ENCODE measurements around the gene VOPP1.

Gene VOPP1

DNA sequence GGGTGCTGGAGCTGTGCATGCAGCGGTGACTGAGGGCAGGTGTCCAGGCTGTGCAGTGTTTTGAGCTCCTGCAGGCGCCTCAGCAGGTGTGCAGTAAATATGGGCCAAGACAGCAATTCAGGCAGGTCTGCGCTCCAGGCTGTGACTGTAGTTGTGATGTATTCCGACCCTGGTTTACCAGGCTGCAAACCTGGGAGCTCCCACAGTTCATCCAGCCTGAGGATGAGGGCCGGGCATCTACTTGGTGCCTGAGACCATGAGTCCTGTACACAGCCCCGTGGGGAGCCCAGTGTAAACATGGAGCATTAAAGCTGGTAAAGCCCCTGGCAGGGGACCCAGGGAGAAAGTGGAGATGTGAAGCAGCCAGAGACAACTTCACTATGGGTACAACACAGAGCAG is 82.8 kb downstream of the VOPP1 start:
- Histone ChIP-seq H3K4me1 (ENCODE audit: control insufficient read depth, insufficient read depth, low read length) (no peaks in the 10 kb centered on the region; the same call in 1 of the 2 replicates), H3K27me3 (ENCODE audit: control insufficient read depth, insufficient read depth, low read length) (no peaks in the 10 kb centered on the region), H3K4me3 (ENCODE audit: low read length) (no peak overlapping the region), H3K36me3 (ENCODE audit: control insufficient read depth, insufficient read depth, low read length) (peaks cover 12% of the 10 kb centered on the region), H3K9me3 (ENCODE audit: control insufficient read depth, insufficient read depth, low read length) (no peaks in the 10 kb centered on the region), H3K27ac (ENCODE audit: low read length) (no peak overlapping the region)
- WGBS (ENCODE audit: insufficient coverage, insufficient read length) = no CpG with 5 or more reads among the region's 6 CpGs
- DNase-seq (ENCODE audit: low read depth, low spot score) = no peak

DNA sequence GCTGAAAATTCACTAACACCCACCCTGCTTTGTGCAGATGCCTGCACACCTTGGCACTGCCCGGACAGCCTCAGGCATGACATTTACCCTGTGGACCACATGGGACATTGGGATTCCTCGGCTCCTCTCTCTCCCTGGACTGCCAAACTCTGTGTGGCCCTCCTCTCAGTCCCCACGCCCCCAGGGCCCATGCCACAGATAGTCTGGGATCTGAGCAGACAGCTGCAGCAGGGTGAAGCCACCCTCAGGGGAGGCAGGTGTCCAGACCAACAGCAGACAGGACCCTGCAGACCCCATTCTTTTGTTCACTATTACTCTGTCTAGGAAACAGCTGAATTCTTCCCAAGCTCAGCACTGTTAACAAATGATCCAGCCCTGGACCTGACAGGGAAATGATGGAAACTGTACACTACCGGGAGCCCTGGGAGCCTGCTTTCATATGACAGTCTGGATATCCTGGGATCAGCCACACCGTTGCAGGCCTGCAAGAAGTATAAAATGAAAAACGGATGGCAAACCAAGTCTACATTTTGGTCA is 83.4 kb downstream of the VOPP1 start:
- no peaks in the 10 kb centered on the region for H3K27me3 ChIP-seq (ENCODE audit: control insufficient read depth, insufficient read depth, low read length)
- no peaks in the 10 kb centered on the region; the same call in 1 of the 2 replicates for H3K4me1 ChIP-seq (ENCODE audit: control insufficient read depth, insufficient read depth, low read length)
- no peak overlapping the region for H3K27ac ChIP-seq (ENCODE audit: low read length)
- no peak overlapping the region for H3K4me3 ChIP-seq (ENCODE audit: low read length)
- H3K36me3 ChIP-seq (ENCODE audit: control insufficient read depth, insufficient read depth, low read length) = peaks cover 12% of the 10 kb centered on the region
- no peak for DNase-seq (ENCODE audit: low read depth, low spot score)
- WGBS (ENCODE audit: insufficient coverage, insufficient read length) = no CpG with 5 or more reads among the region's 6 CpGs
- no peaks in the 10 kb centered on the region for H3K9me3 ChIP-seq (ENCODE audit: control insufficient read depth, insufficient read depth, low read length)

DNA sequence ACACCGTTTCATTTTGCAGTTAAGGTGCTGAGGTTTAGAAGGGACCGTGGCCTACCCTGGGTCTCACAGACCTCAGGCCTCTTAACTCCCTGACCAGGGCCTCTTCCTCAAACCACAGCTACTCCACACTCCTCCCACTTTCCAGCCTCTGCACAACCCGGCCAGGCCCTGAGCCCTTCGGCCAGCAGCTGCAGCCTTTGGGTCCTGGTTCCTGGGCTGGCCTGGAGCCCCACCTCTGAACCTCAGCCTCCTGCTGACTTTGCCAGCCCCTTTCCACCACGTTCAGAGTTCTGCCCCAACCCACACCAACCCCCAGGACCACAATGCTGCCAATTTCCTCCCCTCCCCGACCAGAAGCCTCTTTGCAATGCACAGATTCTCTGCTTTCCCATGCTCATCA is 84.1 kb downstream of the VOPP1 start:
- no CpG with 5 or more reads among the region's 6 CpGs for WGBS (ENCODE audit: insufficient coverage, insufficient read length)
- H3K4me1 ChIP-seq (ENCODE audit: control insufficient read depth, insufficient read depth, low read length) = no peaks in the 10 kb centered on the region; the same call in 1 of the 2 replicates
- DNase-seq (ENCODE audit: low read depth, low spot score) = no peak
- H3K4me3 ChIP-seq (ENCODE audit: low read length) = no peak overlapping the region
- no peak overlapping the region for H3K27ac ChIP-seq (ENCODE audit: low read length)
- no peaks in the 10 kb centered on the region for H3K27me3 ChIP-seq (ENCODE audit: control insufficient read depth, insufficient read depth, low read length)
- peaks cover 12% of the 10 kb centered on the region for H3K36me3 ChIP-seq (ENCODE audit: control insufficient read depth, insufficient read depth, low read length)
- H3K9me3 ChIP-seq (ENCODE audit: control insufficient read depth, insufficient read depth, low read length) = no peaks in the 10 kb centered on the region

DNA sequence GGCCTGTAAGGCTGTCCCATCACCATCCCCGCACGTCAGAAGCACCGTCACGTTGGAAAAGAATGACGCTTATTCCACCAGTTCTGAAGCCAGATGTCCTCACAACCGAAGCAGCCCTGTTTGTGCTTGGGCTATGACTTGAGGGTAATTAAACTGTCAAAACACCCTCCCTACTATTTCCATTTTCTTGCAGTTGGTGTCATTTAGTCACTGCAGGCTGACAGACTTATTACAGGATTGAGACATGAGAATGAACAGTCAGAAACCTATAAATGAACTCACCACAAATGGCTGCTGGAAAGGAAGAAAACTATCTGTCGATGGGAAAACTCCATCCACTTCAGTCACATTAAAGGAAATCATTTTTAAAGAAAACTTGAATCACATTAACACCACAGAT is 85.3 kb downstream of the VOPP1 start:
- DNase-seq (ENCODE audit: low read depth, low spot score) = no peak
- no peaks in the 10 kb centered on the region; the same call in 1 of the 2 replicates for H3K4me1 ChIP-seq (ENCODE audit: control insufficient read depth, insufficient read depth, low read length)
- H3K27ac ChIP-seq (ENCODE audit: low read length) = no peak overlapping the region
- WGBS (ENCODE audit: insufficient coverage, insufficient read length) = no CpG with 5 or more reads among the region's 7 CpGs
- no peaks in the 10 kb centered on the region for H3K27me3 ChIP-seq (ENCODE audit: control insufficient read depth, insufficient read depth, low read length)
- no peak overlapping the region for H3K4me3 ChIP-seq (ENCODE audit: low read length)
- no peaks in the 10 kb centered on the region for H3K9me3 ChIP-seq (ENCODE audit: control insufficient read depth, insufficient read depth, low read length)
- peaks cover 12% of the 10 kb centered on the region for H3K36me3 ChIP-seq (ENCODE audit: control insufficient read depth, insufficient read depth, low read length)

DNA sequence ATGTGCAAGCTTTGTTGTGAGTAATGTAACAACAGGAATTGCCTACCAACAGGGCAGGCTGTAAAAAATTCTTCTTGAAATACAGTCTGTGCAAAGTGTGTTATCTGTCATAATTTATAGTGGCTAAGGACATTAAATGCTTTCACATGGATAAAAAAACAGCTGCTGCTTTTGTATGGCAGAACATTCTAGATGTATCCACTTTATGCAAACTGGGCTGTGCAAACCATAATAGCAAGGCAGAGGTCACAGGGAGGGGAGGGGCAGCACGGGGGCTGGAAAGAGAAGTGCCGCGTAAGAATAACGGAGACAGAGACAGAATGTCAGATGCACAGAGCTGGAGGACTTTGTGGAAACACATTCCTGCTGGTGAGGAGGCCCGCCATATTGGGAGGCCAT is 86.1 kb downstream of the VOPP1 start:
- Histone ChIP-seq H3K27ac (ENCODE audit: low read length) (no peak overlapping the region), H3K4me3 (ENCODE audit: low read length) (no peak overlapping the region), H3K27me3 (ENCODE audit: control insufficient read depth, insufficient read depth, low read length) (no peaks in the 10 kb centered on the region), H3K4me1 (ENCODE audit: control insufficient read depth, insufficient read depth, low read length) (no peaks in the 10 kb centered on the region; the same call in 1 of the 2 replicates), H3K36me3 (ENCODE audit: control insufficient read depth, insufficient read depth, low read length) (peaks cover 9% of the 10 kb centered on the region), H3K9me3 (ENCODE audit: control insufficient read depth, insufficient read depth, low read length) (no peaks in the 10 kb centered on the region)
- DNase-seq (ENCODE audit: low read depth, low spot score) = no peak
- no CpG with 5 or more reads among the region's 5 CpGs for WGBS (ENCODE audit: insufficient coverage, insufficient read length)

DNA sequence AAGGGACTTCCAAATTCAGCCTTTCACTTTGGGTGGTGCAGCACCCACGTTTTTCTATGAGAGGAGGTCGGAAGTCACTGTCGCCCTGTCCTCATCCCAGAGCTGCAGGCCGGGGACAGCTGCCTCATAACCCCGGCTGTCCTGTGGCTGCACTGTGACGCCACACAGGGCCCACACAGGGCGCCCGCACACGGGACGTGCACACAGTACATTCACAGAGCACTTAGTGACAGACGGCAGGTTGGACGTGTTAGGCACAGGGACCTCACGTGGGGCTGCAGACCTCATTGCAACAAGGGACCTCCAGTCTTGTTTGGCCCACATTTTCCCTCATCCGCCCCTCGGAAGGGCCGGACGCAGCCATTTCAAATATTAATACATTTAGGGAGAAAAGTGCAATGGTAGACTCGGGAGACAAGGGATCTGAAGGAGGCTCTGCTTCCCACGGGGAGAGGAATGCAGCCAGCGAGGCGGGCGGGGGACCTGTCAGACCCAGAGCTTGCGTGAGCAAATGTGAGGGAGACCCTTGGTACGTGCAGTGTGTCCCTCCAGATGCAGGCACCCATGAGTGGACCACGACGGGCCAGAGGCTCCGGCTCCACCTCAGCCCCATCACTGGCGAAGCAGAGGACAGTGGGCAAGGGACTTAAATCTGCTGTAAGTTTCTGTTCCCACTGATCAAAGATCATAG is 86.7 kb downstream of the VOPP1 start:
- Histone ChIP-seq H3K27me3 (ENCODE audit: control insufficient read depth, insufficient read depth, low read length) (no peaks in the 10 kb centered on the region), H3K27ac (ENCODE audit: low read length) (no peak overlapping the region), H3K4me3 (ENCODE audit: low read length) (no peak overlapping the region), H3K4me1 (ENCODE audit: control insufficient read depth, insufficient read depth, low read length) (no peaks in the 10 kb centered on the region; the same call in 1 of the 2 replicates), H3K36me3 (ENCODE audit: control insufficient read depth, insufficient read depth, low read length) (peaks cover 9% of the 10 kb centered on the region), H3K9me3 (ENCODE audit: control insufficient read depth, insufficient read depth, low read length) (no peaks in the 10 kb centered on the region)
- no peak for DNase-seq (ENCODE audit: low read depth, low spot score)
- WGBS (ENCODE audit: insufficient coverage, insufficient read length) = no CpG with 5 or more reads among the region's 28 CpGs

DNA sequence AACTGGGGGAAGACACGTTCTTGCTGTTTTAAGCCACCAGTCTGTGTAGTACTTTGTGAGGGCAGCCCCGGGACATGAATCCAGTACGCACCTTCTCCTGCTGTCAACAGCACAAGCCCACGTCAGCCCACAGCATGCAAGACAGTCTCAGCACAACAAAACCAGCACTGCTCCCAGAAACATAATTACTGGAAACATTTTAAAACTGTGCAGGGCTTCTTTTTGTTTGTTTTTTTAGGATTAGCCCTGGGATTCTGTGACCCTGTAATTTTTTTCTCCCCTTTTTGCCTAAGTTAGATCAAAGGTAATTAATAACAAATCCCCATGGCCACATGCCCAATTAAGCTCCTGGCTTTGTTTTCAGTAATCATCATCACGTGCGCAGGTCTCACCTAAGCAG is 87.5 kb downstream of the VOPP1 start:
- Histone ChIP-seq H3K4me1 (ENCODE audit: control insufficient read depth, insufficient read depth, low read length) (no peaks in the 10 kb centered on the region; the same call in 1 of the 2 replicates), H3K27me3 (ENCODE audit: control insufficient read depth, insufficient read depth, low read length) (no peaks in the 10 kb centered on the region), H3K9me3 (ENCODE audit: control insufficient read depth, insufficient read depth, low read length) (no peaks in the 10 kb centered on the region), H3K4me3 (ENCODE audit: low read length) (no peak overlapping the region), H3K27ac (ENCODE audit: low read length) (no peak overlapping the region), H3K36me3 (ENCODE audit: control insufficient read depth, insufficient read depth, low read length) (peaks cover 5% of the 10 kb centered on the region)
- no CpG with 5 or more reads among the region's 6 CpGs for WGBS (ENCODE audit: insufficient coverage, insufficient read length)
- DNase-seq (ENCODE audit: low read depth, low spot score) = no peak

DNA sequence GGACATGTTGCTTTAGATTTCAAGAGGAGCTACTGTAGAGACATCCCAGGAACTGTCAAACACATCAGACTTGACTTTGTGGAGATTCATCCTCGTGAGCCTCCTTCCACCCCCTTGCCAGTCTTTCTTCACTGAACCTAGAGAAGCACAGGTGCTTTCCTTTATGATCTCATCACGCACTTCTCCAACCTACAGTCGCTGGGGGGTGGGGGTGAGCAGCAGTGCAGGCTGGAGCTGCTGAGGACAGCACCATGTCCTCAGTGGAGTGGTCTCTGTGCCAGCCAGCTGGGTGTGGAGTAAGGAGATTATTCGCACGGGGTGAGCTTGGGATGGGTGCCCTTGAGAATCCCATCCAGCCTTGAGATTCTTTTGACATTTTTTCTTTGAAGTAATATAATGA is 88.1 kb downstream of the VOPP1 start:
- Histone ChIP-seq H3K9me3 (ENCODE audit: control insufficient read depth, insufficient read depth, low read length) (no peaks in the 10 kb centered on the region), H3K4me3 (ENCODE audit: low read length) (no peak overlapping the region), H3K27me3 (ENCODE audit: control insufficient read depth, insufficient read depth, low read length) (no peaks in the 10 kb centered on the region), H3K36me3 (ENCODE audit: control insufficient read depth, insufficient read depth, low read length) (peaks cover under 1% of the 10 kb centered on the region; the same call in 1 of the 2 replicates), H3K27ac (ENCODE audit: low read length) (no peak overlapping the region), H3K4me1 (ENCODE audit: control insufficient read depth, insufficient read depth, low read length) (no peaks in the 10 kb centered on the region; the same call in 1 of the 2 replicates)
- DNase-seq (ENCODE audit: low read depth, low spot score) = no peak
- no CpG with 5 or more reads among the region's 5 CpGs for WGBS (ENCODE audit: insufficient coverage, insufficient read length)

DNA sequence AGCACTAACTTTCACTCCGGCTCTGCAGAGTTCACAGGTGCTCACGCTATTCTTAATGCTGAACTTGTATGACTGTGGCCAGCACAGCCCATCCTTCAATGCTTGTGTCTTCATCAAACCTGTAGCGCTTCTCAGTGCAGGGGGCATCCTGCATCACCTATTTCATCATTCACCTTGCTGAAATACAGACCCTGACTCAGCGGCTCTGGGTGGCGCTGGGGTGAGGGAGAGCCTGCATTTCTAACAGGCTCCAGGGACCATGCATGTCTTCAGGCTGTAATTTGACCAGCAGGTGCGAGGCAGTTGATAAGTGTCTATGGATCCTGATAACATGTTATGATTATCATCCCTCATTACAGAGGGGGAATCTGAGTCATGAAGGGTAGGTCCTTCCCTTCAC is 89.3 kb downstream of the VOPP1 start:
- Histone ChIP-seq H3K9me3 (ENCODE audit: control insufficient read depth, insufficient read depth, low read length) (no peaks in the 10 kb centered on the region), H3K4me1 (ENCODE audit: control insufficient read depth, insufficient read depth, low read length) (no peaks in the 10 kb centered on the region; the same call in 1 of the 2 replicates), H3K4me3 (ENCODE audit: low read length) (no peak overlapping the region), H3K27ac (ENCODE audit: low read length) (no peak overlapping the region), H3K36me3 (ENCODE audit: control insufficient read depth, insufficient read depth, low read length) (no peaks in the 10 kb centered on the region), H3K27me3 (ENCODE audit: control insufficient read depth, insufficient read depth, low read length) (no peaks in the 10 kb centered on the region)
- no CpG with 5 or more reads among the region's 6 CpGs for WGBS (ENCODE audit: insufficient coverage, insufficient read length)
- no peak for DNase-seq (ENCODE audit: low read depth, low spot score)

DNA sequence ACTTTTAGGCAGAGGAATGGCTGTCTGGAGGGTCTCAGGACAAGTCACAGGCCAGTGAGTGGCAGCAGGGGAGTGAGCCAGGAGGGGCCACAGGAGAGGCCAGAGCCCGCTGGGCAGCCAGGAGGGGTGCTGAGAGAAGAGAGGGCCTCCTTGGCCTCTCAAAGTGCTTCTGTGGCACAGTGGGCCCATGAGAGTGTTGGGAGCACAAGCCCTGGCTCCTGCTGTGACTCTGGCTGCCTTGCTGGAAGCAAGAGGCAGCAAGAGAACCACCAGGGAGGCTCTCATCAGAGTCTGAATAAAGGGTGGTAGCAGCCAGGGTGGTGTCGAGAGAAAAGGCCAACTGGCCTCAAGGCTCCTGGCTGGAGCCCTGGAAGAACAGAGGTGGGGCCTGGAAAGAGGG is 91.1 kb downstream of the VOPP1 start:
- Histone ChIP-seq H3K36me3 (ENCODE audit: control insufficient read depth, insufficient read depth, low read length) (0 out of 2 replicates have a peak, but pooled peaks cover 6% of the 10 kb centered on the region), H3K4me3 (ENCODE audit: low read length) (no peak overlapping the region), H3K9me3 (ENCODE audit: control insufficient read depth, insufficient read depth, low read length) (no peaks in the 10 kb centered on the region), H3K27me3 (ENCODE audit: control insufficient read depth, insufficient read depth, low read length) (no peaks in the 10 kb centered on the region), H3K4me1 (ENCODE audit: control insufficient read depth, insufficient read depth, low read length) (no peaks in the 10 kb centered on the region; the same call in 1 of the 2 replicates), H3K27ac (ENCODE audit: low read length) (no peak overlapping the region)
- WGBS (ENCODE audit: insufficient coverage, insufficient read length) = no CpG with 5 or more reads among the region's 2 CpGs
- DNase-seq (ENCODE audit: low read depth, low spot score) = no peak

DNA sequence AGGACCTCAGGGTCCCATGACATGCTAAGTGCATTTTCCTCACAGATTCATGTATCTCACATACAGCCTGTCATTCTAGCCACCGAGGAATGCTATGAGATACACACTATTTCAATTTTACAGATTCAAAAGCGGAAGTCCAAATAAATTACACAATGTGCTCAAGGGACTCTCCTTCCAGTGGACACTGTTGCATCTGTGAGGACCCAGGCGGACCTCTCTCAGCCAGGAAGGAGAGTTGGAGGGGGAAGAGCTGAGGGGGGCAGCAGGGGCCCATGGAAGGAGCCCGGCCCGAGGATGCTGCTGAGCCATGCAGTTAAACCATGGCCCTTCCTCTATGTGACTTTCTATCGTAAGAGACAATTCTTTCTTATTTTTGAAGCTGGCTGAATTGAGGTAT is 93.6 kb downstream of the VOPP1 start:
- Histone ChIP-seq H3K27ac (ENCODE audit: low read length) (no peak overlapping the region), H3K9me3 (ENCODE audit: control insufficient read depth, insufficient read depth, low read length) (no peaks in the 10 kb centered on the region), H3K4me3 (ENCODE audit: low read length) (no peak overlapping the region), H3K27me3 (ENCODE audit: control insufficient read depth, insufficient read depth, low read length) (no peaks in the 10 kb centered on the region), H3K4me1 (ENCODE audit: control insufficient read depth, insufficient read depth, low read length) (no peaks in the 10 kb centered on the region), H3K36me3 (ENCODE audit: control insufficient read depth, insufficient read depth, low read length) (0 out of 2 replicates have a peak, but pooled peaks cover 6% of the 10 kb centered on the region)
- no CpG with 5 or more reads among the region's 6 CpGs for WGBS (ENCODE audit: insufficient coverage, insufficient read length)
- no peak for DNase-seq (ENCODE audit: low read depth, low spot score)
